AG09319 (cell line): ENCODE data around the gene MON2.
"Not testable (repeated sequence)": the region's sequence is repeated elsewhere in the genome, so short reads cannot be mapped to it uniquely, and the experiment has no call there.

ENCODE experiments used
- DNase-seq: peaks from one replicate; pipeline ENCODE4 v3.0.0-alpha.2; 2010; ENCODE audit warnings: low read depth; ENCODE audit errors: extremely low read depth
- CTCF ChIP-seq: IDR thresholded peaks from 2 replicates; pipeline ENCODE4 v1.5.1; 2011; ENCODE audit warnings: low read depth, mild to moderate bottlenecking, inconsistent platforms, low read length, moderate library complexity

The MON2 gene

GRCh38 chr12:62552906-62553556 is 86.4 kb downstream of the MON2 start:
- no peak for TF ChIP-seq CTCF
- DNase-seq = no peak

- not testable (repeated sequence) for DNase-seq
Measured at GRCh38 chr12:62559366-62559765, 92.7 kb downstream of the MON2 start.

- no peak for TF ChIP-seq CTCF
- no peak for DNase-seq
Measured at GRCh38 chr12:62562846-62563245, 96.2 kb downstream of the MON2 start.

GRCh38 chr12:62575036-62575435 is 108.4 kb downstream of the MON2 start:
- DNase-seq = no peak
- no peak for TF ChIP-seq CTCF

- TF ChIP-seq CTCF = no peak
- no peak for DNase-seq
Measured at GRCh38 chr12:62576503-62576902, 109.9 kb downstream of the MON2 start.

GRCh38 chr12:62578726-62579125 is 112.1 kb downstream of the MON2 start:
- no peak for TF ChIP-seq CTCF
- no peak for DNase-seq

GRCh38 chr12:62581288-62582064 is 114.8 kb downstream of the MON2 start:
- peak; percentile 54 for DNase-seq
- TF ChIP-seq CTCF = peak; percentile 63

- no peak for DNase-seq
- no peak for TF ChIP-seq CTCF
Measured at GRCh38 chr12:62582065-62582366, 115.4 kb downstream of the MON2 start.
